ENCODE data around the gene COX14.

Gene COX14

DNA sequence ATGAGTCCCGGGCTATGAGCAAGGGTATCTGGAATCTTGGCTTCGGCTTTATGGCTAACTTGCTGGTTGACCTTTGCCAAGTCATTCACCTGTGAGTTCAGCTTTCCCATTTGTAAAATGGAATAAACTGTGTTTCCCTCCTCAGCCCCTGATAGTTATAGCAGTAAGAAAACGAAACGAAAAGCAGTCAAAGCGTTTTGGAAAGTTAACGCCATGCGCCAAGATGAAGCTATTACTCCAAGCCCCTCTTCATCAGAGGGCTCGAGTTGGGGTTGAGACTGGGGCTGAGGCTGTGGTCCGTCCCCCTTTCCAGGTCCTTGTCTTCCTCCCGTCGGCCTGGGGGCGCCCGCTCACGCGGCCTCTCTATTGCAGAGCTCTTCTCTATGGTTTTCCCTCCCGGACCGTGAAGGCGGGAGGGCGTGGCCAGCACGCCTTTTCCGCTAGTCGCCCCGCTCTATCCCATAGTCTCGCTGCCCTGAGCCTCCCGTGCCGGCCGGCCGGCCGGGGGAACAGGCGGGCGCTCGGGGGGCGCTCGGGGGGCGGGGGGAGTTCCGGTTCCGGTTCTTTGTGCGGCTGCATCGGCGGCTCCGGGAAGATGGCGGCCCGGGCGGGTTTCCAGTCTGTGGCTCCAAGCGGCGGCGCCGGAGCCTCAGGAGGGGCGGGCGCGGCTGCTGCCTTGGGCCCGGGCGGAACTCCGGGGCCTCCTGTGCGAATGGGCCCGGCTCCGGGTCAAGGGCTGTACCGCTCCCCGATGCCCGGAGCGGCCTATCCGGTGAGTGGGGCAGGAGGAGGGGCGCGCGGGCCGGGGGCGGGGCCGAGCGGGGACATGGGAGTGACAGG is 27.0 kb upstream of the COX14 start, which contains the start of gene SMARCD1:
Gene SMARCD1 (plus strand): TSS at position 568 of the 840 bp plus-strand sequence. CDS start 28 bp downstream, at position 596.
- DNase-seq (ENCODE audit: low spot score) (peak; percentile 76), FAIRE-seq (peak; percentile 40)

DNA sequence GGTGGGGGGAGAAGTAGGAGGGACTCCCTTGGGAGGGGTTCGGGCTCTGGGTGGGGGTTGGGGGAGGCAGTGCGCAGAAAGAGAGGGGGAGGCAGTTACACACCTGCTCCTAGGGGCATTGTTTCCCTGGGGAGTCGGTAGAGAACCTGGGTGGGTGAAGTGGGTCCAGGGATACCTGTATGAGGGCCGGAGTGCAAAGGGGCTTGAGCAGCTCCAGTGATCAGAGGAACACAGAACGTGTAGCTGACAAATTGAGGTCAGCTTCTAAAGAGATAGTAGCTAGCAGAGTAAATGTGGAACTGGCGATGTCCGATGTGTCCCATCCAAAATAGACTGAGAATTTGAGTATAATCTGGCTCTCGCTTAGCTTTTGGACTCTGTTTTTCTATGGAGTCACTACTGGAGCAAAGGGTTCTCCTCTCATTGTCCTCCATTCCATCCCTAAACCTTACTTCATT is 26.4 kb upstream of the COX14 start:
- FAIRE-seq = no peak
- no peak for DNase-seq (ENCODE audit: low spot score)

DNA sequence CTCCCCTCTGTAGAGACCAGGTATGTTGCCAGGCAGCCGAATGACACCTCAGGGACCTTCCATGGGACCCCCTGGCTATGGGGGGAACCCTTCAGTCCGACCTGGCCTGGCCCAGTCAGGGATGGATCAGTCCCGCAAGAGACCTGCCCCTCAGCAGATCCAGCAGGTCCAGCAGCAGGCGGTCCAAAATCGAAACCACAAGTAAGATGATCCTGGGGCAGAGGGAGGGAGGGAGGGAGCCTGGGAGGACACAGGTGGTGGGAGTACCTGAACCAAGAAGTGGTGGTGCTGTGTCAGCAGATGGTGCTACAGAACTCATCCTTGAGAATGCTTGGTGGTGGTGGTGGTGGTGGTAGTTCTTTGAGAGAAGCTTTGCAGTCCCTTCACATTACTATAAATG is 25.9 kb upstream of the COX14 start:
- FAIRE-seq (no peak), DNase-seq (ENCODE audit: low spot score) (no peak)

DNA sequence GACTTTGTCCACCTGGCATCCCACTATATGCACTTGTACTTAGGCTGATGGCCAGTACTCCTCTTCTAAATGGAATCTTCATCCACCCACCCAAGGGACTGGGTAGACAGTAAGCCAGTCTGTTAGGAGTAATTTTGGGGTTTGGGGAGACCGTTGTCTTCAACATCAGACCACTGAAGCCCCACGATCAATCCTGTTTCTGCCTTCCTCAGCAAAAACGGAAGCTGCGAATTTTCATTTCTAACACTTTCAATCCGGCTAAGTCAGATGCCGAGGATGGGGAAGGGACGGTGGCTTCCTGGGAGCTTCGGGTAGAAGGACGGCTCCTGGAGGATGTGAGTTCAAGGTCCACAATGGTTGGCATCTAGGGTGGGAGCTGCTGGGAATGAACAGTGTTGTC is 24.9 kb upstream of the COX14 start:
- DNase-seq (ENCODE audit: low spot score) = no peak
- no peak for FAIRE-seq

DNA sequence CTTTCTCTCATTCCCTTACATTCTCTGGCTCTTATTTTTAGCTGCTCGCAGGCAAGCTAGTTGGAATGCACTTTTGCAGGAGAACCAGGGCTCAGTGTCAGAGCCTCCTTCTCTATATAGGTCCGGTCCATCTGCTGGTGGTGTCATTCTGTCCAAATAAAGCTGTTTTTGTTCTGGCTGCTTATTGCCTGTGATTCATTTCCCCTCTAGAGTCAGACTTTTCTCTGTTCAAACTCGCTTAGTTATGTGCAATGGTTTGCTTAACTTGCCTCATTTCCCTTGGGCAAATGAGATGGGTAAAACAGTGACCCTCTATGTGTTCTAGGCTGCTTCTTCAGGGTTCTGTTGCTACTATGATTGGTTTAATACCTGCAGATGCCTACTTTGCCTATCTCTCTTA is 24.0 kb upstream of the COX14 start:
- FAIRE-seq = no peak
- DNase-seq (ENCODE audit: low spot score) = no peak

DNA sequence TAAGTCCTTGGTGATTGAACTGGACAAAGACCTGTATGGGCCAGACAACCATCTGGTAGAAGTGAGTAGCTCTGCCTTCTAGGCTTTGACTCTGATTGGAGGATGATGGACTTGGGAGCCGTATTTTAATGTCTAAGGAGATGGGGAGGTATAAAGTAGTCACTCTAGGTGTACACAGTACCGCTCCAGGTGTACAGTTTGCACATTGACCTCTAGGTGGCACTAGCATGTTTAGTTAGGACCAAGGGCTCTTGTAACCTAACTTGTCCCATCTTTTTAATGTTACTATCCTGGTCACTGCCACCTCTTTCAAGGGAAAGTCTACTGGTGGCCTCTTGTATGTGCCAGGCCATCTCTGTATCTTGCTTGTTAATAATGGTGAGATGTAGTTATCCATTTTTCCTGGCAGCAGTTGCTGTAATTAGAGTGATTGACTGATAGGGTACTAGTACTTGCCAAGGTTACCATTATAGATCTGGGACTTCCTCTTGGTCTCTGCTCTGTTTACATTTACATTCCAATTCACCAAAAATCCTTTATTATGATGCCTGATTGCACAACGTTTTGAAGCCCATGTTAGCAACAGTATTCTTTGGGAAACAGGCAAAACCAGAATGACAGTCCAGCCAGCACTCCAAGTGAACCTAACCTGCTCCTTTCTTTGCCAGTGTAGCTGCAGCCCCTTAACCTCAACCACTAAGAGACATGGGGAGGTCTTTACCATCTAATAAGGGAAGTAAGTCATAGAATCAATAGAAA is 23.3 kb upstream of the COX14 start:
- DNase-seq (ENCODE audit: low spot score) (peak; percentile 42), FAIRE-seq (no peak)

DNA sequence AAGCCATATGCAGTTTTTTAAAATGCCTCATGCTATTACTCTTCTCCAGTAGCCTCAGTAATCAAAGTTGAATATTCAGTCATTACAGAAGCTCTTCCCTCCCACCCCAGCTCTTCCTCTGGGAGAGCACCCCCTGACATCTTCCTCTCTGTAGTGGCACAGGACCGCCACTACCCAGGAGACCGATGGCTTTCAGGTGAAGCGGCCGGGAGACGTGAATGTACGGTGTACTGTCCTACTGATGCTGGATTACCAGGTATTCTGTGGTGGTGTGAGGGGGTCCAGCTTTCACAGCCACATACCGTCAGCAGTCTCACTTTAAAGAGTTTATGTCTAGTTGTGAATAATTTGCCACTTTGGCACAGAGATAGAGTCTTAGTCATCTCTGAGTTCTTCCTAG is 22.3 kb upstream of the COX14 start:
- FAIRE-seq (no peak), DNase-seq (ENCODE audit: low spot score) (no peak)

DNA sequence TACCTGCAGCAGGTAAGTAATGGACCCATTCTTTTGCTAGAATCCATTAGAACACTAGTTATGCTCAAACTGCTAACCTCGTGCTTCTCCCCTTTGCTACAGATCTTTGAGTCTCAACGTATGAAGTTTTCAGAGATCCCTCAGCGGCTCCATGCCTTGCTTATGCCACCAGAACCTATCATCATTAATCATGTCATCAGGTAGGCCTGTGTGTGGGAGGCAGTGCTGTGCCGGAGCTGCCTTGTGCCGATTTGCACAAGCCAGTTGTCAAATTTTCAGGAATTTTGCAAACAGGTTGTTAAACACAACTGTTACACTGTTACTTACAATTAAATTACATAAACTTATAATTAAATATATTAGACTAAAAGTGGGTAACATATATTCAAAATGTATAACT is 21.6 kb upstream of the COX14 start:
- FAIRE-seq (no peak), DNase-seq (ENCODE audit: low spot score) (no peak)

DNA sequence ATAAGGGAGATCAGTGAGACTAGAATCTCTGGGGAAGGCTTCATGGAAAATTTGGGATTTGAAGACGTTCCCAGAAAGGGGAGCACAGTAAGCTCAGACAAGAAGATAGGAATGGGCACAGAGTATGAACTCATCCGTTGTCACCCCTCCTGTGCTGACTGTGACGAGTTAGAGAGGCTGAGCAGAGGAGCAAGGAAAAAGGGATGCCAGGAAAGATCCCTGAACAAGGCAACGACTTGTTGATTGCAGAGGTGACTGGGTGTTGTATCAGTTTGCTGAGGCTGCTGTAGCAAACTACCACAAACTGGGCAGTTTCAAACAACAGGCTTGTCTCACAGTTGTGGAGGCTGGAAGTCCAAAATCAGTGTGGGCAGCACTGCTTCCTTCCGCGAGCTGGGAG is 14.1 kb upstream of the COX14 start:
- FAIRE-seq (no peak), DNase-seq (ENCODE audit: low spot score) (no peak)

DNA sequence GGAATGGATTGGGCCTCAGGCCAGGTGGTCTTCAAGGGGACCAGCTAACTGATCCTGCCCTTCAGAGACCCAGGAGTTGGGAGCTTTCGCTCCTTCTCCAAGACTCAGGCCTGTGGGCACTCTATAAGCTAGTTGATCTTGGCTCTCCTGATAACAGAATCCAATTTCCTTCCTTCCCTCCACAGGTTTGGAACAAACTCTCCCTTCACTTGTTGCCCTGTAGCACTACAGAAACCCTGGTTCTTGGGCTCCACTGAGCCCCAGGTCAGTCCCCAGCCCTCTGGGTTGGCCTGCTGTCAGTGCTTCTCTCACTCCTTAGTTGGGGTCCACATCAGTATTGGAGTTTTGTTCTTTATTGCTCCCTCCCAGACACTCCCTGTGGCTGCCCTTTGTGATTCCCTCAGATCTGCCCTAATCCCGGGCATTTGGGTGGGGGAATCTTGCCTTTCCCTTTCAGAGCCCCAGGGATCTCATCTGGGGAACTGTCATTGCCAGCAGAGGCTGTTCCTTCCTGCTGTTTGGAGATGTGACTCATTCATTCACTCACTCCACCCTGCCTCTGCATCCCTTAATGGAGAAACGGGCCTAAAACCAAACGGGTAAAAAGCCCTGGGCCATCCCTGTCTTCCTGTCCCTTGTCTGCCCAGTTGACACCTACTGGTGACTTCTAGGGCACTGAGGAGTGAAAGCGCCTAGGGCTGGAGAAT is 12.6 kb upstream of the COX14 start:
- FAIRE-seq = no peak
- DNase-seq (ENCODE audit: low spot score) = no peak

DNA sequence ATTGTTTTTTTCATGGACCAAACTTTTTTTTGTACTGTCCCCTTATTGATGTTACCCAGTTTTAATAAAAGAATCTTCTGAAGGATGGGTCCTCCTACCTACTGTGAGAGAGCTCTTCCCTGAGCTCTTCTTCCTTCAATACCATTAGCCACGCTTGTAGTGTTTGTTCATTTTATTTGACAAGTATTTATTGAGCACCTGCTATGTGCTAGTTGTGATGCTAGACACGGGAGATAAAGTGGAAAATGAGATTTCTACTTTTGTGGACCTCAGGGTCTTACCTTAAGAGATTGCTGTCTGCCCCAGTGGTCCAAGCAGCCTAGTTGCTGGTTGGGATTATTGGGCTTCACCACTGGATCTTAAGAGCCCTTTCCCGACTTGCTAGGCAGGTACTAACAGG is 11.5 kb upstream of the COX14 start:
- no peak for FAIRE-seq
- no peak for DNase-seq (ENCODE audit: low spot score)

DNA sequence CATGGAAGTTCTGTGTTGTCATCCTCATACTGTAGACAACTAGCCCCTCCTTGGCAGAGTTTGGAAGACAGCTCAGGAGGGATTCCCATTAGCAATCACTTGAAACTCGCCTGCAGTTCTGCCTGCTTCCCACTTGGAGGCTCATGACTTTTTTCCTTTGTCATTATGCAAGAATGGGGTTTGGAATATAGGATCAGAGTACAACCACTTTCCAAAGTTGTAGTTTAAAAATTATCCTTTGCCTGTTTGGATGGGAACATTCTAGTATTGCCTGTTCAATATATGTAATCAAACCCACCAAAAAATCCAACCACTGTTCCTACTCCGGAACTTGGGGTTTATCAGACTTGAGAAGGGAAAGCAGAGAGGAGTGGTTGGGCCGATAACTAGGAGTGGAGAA is 10.4 kb upstream of the COX14 start:
- FAIRE-seq (no peak), DNase-seq (ENCODE audit: low spot score) (peak; percentile 16)

DNA sequence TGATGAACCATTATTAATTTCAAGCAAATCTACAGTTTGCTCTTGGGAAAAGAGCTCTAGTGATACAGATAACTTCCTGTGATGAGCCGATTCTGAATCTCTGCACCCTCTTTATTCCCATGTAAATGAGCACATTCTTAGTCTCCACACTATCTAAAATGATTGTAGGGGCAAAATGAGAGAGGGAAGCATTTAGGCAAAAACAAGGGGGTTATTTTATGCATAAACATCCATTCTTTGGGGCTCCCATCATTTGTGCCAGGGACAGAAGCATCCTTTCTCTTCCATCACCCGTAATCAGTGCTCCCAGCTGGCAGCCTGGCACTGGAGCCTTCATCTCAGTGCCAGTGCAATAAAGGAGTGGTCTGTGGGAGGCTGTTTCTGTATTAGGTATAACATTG is 9.9 kb upstream of the COX14 start:
- FAIRE-seq = no peak
- DNase-seq (ENCODE audit: low spot score) = no peak

DNA sequence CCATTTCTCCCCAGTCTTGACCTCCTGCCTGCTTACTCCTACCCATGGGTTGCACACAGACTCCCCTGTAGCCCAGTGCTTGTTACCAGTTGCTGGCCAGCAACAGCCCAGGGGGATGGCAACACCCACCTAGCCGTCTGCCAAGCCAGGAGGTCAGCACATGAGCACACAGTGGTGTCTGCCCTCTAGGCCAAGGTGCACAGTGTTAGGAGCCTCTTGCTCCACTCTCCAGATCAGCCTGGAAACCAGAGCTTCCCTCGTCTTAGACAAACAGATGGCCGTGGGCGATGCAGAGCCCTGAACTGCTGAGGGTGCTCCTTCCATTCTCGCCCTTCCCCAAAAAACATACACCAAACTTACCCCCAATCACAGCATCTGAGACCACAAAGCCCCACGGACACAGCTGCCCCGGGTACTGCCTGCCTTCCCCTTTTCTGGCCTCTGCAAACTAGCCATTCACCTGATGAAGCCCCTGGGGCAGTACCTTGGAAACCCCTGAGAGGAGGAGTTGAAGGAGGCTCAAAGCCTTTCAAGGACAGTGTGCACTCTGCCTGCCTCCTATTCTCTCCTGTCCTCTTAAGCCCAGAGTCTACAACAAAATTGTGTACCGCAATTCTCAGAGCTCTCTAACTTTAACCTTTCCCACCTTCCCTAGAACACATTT is 9.3 kb upstream of the COX14 start:
- no peak for DNase-seq (ENCODE audit: low spot score)
- FAIRE-seq = no peak

DNA sequence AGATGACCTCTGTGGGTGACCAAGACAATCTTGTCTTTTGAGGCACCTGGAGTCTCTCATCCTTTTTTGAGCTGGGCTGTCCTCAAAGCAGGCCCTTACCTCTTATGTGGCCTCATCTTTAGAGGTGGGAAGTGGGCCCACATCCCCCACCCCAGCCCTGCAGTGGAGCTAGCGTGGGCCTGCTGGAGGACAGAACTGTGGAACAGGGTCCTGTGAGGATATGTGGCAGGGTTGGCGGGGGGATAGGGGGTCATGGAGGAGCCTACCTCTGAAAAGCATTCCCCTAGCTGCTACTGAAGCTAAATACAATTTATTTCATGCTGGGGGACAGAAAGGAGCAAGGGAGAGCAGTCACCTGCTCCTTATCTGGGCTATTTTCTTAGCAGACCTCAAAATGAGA is 8.7 kb upstream of the COX14 start:
- DNase-seq (ENCODE audit: low spot score) (no peak), FAIRE-seq (no peak)

DNA sequence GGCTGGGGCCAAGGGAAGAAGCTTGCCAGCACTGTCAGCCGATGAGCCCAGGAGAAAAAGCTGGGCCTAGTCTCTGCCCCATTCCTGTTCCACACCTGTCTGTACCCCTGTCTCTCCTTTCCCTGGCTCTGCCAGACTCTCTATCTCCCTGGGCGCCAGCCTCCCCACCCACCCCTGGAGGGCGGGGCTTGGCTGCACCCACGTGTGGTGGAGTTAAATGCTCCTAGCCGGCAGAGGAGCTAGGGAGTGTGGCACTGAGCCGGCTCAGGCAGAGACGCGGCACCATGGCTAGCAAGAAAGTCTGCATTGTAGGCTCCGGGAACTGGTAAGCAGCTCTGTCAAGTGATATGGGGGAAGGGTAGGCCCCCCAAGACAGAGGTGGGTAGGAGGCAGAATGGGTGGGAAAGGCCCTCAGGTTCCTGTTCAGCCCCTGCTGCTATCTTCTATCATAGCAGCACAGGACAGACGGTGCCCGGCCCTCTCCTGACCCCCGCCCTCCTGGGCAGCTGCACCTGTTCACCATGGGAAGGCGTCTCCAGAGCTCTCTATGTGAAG is 8.2 kb upstream of the COX14 start, which contains the start of gene GPD1:
Gene GPD1 (plus strand): TSS at position 242 of the 555 bp plus-strand sequence. CDS start 43 bp downstream, at position 285.
- FAIRE-seq = no peak
- no peak for DNase-seq (ENCODE audit: low spot score)

DNA sequence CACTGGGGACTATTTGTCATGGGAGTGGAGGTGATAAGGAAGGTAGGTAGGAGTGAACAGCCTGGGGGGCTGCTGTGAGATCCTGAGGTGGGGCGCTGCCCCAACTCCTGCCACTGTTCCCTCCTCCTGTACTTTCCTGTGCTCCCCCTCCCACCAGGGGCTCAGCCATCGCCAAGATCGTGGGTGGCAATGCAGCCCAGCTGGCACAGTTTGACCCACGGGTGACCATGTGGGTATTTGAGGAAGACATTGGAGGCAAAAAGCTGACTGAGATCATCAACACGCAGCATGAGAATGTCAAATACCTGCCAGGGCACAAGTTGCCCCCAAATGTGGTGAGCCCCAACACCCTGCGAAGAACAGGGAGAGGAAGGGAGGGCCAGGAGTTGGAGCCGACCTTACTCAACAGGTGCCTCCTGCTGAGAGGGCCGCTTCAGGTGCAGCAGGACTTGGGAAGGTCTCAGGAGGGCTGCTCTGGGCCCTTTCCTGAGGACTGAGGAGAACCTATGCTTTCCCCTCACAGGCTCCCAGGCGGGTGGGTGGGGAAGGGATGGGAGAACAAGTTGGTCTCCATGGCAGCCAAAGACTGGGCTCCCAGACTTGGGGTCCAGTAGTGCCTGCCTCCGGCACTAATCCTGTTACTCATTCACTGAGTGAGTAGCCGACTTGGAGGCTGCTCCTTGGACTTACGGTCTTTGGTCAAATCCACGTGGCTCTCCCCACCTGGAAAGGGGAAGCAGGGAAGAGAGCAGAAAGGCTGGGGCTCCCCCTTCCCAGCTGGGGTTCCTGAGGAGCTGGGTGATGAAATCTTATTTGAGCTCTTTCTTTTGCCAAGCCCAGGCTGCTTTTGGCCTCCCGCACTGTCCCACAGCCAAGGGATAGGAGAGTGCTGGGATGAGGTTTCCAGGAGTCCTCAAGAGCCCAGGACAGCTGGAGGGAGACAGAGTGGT is 7.3 kb upstream of the COX14 start:
- FAIRE-seq (no peak), DNase-seq (ENCODE audit: low spot score) (no peak)

DNA sequence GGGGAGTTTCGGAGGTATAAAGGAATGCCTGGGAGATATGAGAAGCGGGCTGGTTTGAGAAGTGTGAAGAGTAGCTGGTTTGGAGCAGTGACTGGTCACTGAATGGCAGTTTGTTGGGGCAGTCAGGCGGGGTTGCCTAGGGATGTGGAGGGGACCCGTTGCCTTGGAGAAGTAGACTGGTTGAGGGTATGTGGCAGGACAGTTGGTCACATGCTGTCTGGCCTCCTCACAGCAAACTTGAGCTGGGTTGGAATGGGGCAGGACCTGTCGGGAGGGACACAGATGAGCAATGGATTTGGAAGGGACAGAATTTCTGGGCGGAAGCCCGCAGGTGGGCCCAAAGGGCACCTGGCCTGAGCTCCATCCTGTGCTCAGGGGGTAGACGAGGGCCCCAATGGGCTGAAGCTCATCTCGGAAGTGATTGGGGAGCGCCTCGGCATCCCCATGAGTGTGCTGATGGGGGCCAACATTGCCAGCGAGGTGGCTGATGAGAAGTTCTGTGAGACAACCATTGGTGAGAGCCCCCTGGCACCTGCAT is 6.1 kb upstream of the COX14 start:
- no peak for FAIRE-seq
- DNase-seq (ENCODE audit: low spot score) = no peak

DNA sequence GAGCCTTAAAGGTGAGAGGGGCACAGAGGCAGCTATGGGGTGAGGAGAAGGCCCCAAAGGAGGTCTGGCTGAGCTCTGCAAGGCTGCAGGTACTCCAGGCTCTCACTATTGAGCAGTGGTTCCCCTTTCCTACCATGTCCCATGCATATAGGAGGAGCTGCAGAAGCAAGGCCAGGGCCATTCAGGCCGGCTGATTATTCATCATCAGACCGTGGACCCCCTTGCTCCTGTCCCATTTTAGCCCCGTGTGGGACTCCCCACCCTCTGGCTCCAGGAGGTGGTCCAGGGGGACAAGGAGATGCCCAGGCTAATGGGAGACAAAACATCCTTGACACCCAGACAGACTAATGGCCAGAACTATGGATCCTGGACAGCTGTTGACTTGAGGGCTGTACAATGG is 5.1 kb upstream of the COX14 start:
- FAIRE-seq (no peak), DNase-seq (ENCODE audit: low spot score) (no peak)

Measured in RCC 7860 (cell line).